ENCODE measurements around the gene ORMDL1. TPM values are rescaled to one million over a fixed set of nuclear protein-coding genes. Genes with fewer than 3 reads are reported as not detected.

ORMDL1 gene
- total RNA-seq, 4 donors from 2014 or later, result 33.5 to 70.5 (median 53.8) TPM

DNA sequence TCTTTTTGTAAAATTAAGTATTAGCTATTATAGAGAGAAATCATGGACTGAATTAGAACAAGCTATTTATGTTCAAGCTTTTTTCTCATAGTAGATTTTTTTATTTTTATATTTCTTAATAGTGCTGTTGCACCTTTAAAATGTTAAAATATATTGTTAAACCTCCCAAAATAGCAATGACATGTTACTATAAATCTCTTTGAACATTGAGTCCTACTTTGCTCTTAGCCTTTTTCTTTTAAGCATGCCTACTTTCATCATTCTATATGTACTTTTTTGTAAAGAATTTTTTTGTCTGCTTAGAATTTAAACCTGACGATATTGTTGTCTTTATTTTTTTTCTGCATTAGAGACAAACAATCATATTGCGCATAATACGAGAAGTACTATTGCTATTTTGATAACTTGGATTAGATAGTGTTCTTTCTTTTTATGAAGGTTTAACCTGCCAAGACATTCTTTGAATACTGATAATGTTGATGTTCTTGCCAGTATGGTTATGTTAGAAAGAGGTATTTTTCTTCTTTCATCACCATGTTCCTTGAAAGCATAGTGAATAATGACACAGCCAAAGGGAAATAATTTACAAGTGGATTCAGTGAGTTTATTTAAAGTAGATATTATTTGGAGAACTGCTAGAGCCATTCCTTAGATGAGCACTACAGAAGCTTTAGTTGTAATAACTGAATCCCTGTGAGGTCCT is 40.7 kb upstream of the ORMDL1 start:
- peaks cover 0 to 13% (median 0%) of the 10 kb centered on the region in 3 donors for H3K4me1 ChIP-seq
- H3K36me3 ChIP-seq, result peaks cover 0 to 11% of the 10 kb centered on the region in 2 donors
- no peaks in the 10 kb centered on the region for H3K9me3 ChIP-seq
- ATAC-seq, result no peak
- H3K4me3 ChIP-seq, result no peak overlapping the region
- H3K27me3 ChIP-seq, result no peaks in the 10 kb centered on the region
- H3K27ac ChIP-seq, result no peak overlapping the region
- WGBS, 2 donors (ENCODE audit: low coverage in 1 of 2), result 37 to 89% methylated on average over 2 to 3 of the region's 3 CpGs
- TF ChIP-seq POLR2A (IDR thresholded peaks at IDR 0.05) (no peak), POLR2AphosphoS5 (IDR thresholded peaks at IDR 0.05) (no peak), EP300 (IDR thresholded peaks at IDR 0.05) (no peak)
- TF ChIP-seq, protein P1, sequence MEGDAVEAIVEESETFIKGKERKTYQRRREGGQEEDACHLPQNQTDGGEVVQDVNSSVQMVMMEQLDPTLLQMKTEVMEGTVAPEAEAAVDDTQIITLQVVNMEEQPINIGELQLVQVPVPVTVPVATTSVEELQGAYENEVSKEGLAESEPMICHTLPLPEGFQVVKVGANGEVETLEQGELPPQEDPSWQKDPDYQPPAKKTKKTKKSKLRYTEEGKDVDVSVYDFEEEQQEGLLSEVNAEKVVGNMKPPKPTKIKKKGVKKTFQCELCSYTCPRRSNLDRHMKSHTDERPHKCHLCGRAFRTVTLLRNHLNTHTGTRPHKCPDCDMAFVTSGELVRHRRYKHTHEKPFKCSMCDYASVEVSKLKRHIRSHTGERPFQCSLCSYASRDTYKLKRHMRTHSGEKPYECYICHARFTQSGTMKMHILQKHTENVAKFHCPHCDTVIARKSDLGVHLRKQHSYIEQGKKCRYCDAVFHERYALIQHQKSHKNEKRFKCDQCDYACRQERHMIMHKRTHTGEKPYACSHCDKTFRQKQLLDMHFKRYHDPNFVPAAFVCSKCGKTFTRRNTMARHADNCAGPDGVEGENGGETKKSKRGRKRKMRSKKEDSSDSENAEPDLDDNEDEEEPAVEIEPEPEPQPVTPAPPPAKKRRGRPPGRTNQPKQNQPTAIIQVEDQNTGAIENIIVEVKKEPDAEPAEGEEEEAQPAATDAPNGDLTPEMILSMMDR (IDR thresholded peaks at IDR 0.05), result no peak

DNA sequence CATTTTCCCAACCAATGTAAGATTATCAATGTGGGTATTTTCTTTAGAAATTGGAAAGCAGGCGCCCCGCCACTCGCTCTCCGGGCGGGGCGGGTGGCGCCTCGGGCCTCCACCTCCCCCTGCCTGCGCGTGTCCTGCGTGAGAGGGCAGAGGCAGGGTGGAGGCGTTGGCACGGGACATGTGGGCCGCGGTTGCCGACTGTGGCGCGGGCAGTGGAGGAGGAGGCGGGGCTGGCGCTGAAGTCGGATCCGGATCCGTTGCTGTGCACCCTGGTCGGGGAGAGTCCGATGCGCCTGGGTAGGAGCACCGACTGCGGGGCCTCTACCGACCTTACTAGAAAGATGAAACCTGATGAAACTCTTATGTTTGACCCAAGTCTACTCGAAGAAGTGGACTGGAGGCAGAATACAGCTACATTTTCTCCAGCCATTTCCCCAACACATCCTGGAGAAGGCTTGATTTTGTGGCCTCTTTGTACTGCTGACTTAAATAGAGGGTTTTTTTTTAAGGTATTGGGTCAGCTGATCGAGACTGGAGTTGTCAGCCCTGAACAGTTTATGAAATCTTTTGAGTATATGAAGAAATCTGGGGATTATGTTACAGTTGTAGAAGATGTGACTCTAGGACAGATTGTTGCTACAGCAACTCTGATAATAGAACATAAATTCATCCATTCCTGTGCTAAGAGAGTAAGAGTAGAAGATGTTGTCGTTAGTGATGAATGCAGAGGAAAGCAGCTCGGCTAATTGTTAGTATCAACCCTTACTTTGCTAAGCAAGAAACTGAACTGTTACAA is 38.0 kb upstream of the ORMDL1 start:
- Histone ChIP-seq H3K4me3 (no peak overlapping the region), H3K36me3 (peaks cover 0 to 32% of the 10 kb centered on the region in 2 donors), H3K9me3 (no peaks in the 10 kb centered on the region), H3K4me1 (peaks cover 0 to 13% (median 0%) of the 10 kb centered on the region in 3 donors), H3K27ac (no peak overlapping the region), H3K27me3 (no peaks in the 10 kb centered on the region)
- no peak for ATAC-seq
- WGBS, 2 donors (ENCODE audit: low coverage in 1 of 2), result 72 to 74% methylated on average over 4 to 7 of the region's 33 CpGs
- TF ChIP-seq POLR2AphosphoS5 (IDR thresholded peaks at IDR 0.05) (no peak), EP300 (IDR thresholded peaks at IDR 0.05) (no peak), POLR2A (IDR thresholded peaks at IDR 0.05) (no peak)
- TF ChIP-seq, protein P1 (IDR thresholded peaks at IDR 0.05), result no peak

DNA sequence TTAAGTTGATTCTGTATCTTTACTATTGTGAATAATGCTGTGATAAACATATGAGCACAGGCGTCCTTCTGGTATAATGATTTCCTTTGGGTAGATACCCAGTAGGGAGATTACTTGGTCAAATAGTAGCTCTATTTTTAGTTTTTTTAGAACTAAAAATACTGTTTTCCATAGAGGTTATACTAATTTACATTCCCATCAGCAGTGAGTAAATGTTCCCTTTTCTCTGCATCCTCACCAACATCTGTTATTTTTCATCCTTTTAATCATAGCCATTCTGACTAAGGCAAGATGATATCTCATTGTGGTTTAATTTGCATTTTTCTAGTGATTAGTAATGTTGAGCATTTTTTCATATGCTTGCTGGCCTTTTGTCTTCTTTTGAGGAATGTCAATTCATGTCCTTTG is 35.2 kb upstream of the ORMDL1 start:
- 86 to 90% methylated on average over 1 of the region's 1 CpG for WGBS, 2 donors (ENCODE audit: low coverage in 1 of 2)
- no peaks in the 10 kb centered on the region for H3K4me1 ChIP-seq
- no peaks in the 10 kb centered on the region for H3K9me3 ChIP-seq
- peaks cover 0 to 36% of the 10 kb centered on the region in 2 donors for H3K36me3 ChIP-seq
- no peak for ATAC-seq
- no peaks in the 10 kb centered on the region for H3K27me3 ChIP-seq
- TF ChIP-seq POLR2AphosphoS5 (IDR thresholded peaks at IDR 0.05) (no peak), EP300 (IDR thresholded peaks at IDR 0.05) (no peak)
- TF ChIP-seq, protein P1 (IDR thresholded peaks at IDR 0.05), result no peak
- H3K4me3 ChIP-seq, result no peak overlapping the region
- no peak overlapping the region for H3K27ac ChIP-seq

DNA sequence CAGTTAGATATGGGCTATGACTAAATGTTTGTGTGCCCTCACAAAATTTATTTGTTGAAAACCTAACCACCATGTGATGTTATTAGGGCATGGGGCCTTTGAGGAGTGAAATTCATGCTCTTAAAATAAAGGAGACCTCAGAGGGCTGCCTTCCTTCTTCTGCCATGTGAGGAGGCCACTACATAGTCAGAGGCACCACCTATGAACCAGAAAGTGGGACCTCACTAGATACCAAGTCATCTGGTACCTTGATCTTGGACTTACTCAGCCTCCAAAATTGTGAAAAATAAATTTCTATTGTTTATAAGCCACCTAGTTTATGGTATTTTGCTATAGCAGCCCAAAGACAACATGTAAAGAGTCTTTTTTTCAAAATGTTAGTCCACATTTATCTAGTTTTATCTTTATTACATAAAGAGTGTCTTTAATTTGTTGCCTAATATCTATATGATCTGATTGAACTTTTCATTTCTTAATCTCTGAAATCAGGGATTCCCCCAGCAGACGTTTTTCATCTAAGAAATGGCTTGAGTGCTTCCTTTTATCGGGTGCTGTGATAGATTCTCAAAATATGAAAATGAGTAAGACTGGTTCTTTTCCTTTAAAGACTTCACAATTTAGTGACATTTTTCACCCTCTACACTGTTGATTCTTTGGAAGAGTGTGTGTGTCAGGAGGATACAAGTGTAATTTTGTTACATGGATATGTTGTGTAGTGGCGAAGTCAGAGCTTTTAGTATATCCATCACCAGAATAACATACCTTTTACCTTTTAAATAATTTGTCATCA is 34.3 kb upstream of the ORMDL1 start:
- Histone ChIP-seq H3K27ac (no peak overlapping the region), H3K27me3 (no peaks in the 10 kb centered on the region), H3K9me3 (no peaks in the 10 kb centered on the region), H3K4me1 (no peaks in the 10 kb centered on the region), H3K36me3 (peaks cover 0 to 36% of the 10 kb centered on the region in 2 donors), H3K4me3 (no peak overlapping the region)
- WGBS, 2 donors (ENCODE audit: low coverage in 1 of 2), result 84 to 86% methylated on average over 3 of the region's 3 CpGs
- TF ChIP-seq POLR2A (IDR thresholded peaks at IDR 0.05), result no peak
- TF ChIP-seq EP300 (IDR thresholded peaks at IDR 0.05), result no peak
- no peak for TF ChIP-seq POLR2AphosphoS5 (IDR thresholded peaks at IDR 0.05)
- TF ChIP-seq, protein P1 (IDR thresholded peaks at IDR 0.05), result no peak
- ATAC-seq, result no peak

Data from gastroesophageal sphincter (tissue), 4 donors.